HEK293T (cell line): ENCODE measurements around the gene SEMA3B.
A peak's percentile ranks its signal among the peaks of the same experiment; 100 is the strongest.

Experiments used
- CTCF ChIA-PET: fragments of 350-600 bp; formaldehyde crosslinking; extraction: SDS; loops from one replicate; lab custom pipeline; 2021; ENCODE audit warnings: antibody characterized with exemption, inconsistent platforms; lab: Yijun Ruan, JAX
- POLR2A ChIA-PET: fragments of 350-600 bp; formaldehyde crosslinking; extraction: SDS; loops from one replicate; lab custom pipeline; 2020; ENCODE audit warnings: antibody characterized with exemption, inconsistent platforms; lab: Yijun Ruan, JAX
- DNase-seq: peaks from one replicate; pipeline ENCODE4 v3.0.0; 2012; ENCODE audit warnings: mixed read lengths; ENCODE audit errors: extremely low spot score
- ARNT ChIP-seq: fragments of 450-650 bp; IDR thresholded peaks from 2 replicates; pipeline ENCODE4 v1.6.1; 2017; ENCODE audit warnings: mild to moderate bottlenecking
- BHLHE40 ChIP-seq: fragments of 450-650 bp; IDR thresholded peaks from 2 replicates; pipeline ENCODE4 v1.6.1; 2016; ENCODE audit warnings: mild to moderate bottlenecking, moderate library complexity, borderline replicate concordance
- CTBP1 ChIP-seq: fragments of 450-650 bp; IDR thresholded peaks from 2 replicates; pipeline ENCODE4 v1.6.1; 2016; ENCODE audit warnings: borderline replicate concordance
- ELF4 ChIP-seq: fragments of 450-650 bp; IDR thresholded peaks from 2 replicates; pipeline ENCODE4 v1.6.1; 2017; ENCODE audit warnings: antibody characterized with exemption
- FOXA1 ChIP-seq: fragments of 450-650 bp; IDR thresholded peaks from 2 replicates; pipeline ENCODE4 v1.6.1; 2016; ENCODE audit warnings: mild to moderate bottlenecking
- FOXK2 ChIP-seq: fragments of 450-650 bp; IDR thresholded peaks from 2 replicates; pipeline ENCODE4 v1.6.1; 2016; ENCODE audit warnings: mild to moderate bottlenecking
- FOXM1 ChIP-seq: fragments of 450-650 bp; IDR thresholded peaks from 2 replicates; pipeline ENCODE4 v1.6.1; 2017; ENCODE audit warnings: mild to moderate bottlenecking, borderline replicate concordance
- HDGF ChIP-seq: fragments of 450-650 bp; IDR thresholded peaks from 2 replicates; pipeline ENCODE4 v1.6.1; 2017; ENCODE audit warnings: antibody characterized with exemption, borderline replicate concordance
- L3MBTL2 ChIP-seq: fragments of 450-650 bp; conservative IDR thresholded peaks from 2 replicates; pipeline ENCODE4 v1.6.1; 2016; ENCODE audit warnings: mild to moderate bottlenecking
- LEF1 ChIP-seq: fragments of 450-650 bp; IDR thresholded peaks from 2 replicates; pipeline ENCODE4 v1.6.1; 2017; ENCODE audit warnings: mild to moderate bottlenecking, borderline replicate concordance
- NFRKB ChIP-seq: fragments of 450-650 bp; IDR thresholded peaks from 2 replicates; pipeline ENCODE4 v1.6.1; 2016; ENCODE audit warnings: mild to moderate bottlenecking, moderate library complexity
- SP1 ChIP-seq: fragments of 450-650 bp; IDR thresholded peaks from 2 replicates; pipeline ENCODE4 v1.6.1; 2017
- SUZ12 ChIP-seq: fragments of 450-650 bp; IDR thresholded peaks from 2 replicates; pipeline ENCODE4 v1.6.1; 2016; ENCODE audit warnings: mild to moderate bottlenecking
- TARDBP ChIP-seq: fragments of 450-650 bp; IDR thresholded peaks from 2 replicates; pipeline ENCODE4 v1.6.1; 2016
- ZNF384 ChIP-seq: fragments of 450-650 bp; IDR thresholded peaks from 2 replicates; pipeline ENCODE4 v1.6.1; 2016
- TF ChIP-seq, protein P1 (sequence below): fragments of 450-650 bp; IDR thresholded peaks from 2 replicates; pipeline ENCODE4 v1.6.1; 2016

Gene SEMA3B

GRCh38 chr3:50250514-50250913, 18.4 kb upstream of the SEMA3B start:
- no peak for DNase-seq
- CTCF ChIA-PET = interaction anchor here (0.8 to 1.2 kb wide), 3 partner anchors 10 to 18 kb away, joined by 3 to 4 read pairs (median 3); no protein-coding TSS in a partner anchor
- TF ChIP-seq FOXA1 = no peak
- no peak for TF ChIP-seq HDGF
- TF ChIP-seq SUZ12 = no peak
- no peak for TF ChIP-seq NFRKB
- TF ChIP-seq SP1 = no peak
- TF ChIP-seq, protein P1, sequence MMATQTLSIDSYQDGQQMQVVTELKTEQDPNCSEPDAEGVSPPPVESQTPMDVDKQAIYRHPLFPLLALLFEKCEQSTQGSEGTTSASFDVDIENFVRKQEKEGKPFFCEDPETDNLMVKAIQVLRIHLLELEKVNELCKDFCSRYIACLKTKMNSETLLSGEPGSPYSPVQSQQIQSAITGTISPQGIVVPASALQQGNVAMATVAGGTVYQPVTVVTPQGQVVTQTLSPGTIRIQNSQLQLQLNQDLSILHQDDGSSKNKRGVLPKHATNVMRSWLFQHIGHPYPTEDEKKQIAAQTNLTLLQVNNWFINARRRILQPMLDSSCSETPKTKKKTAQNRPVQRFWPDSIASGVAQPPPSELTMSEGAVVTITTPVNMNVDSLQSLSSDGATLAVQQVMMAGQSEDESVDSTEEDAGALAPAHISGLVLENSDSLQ = no peak
- TF ChIP-seq ARNT = no peak
- no peak for TF ChIP-seq FOXK2
- no peak for TF ChIP-seq ZNF384
- TF ChIP-seq CTBP1 = no peak
- TF ChIP-seq BHLHE40 = no peak
- TF ChIP-seq ELF4 = no peak
- TF ChIP-seq FOXM1 = no peak
- TF ChIP-seq LEF1 = no peak
- no peak for TF ChIP-seq TARDBP
- POLR2A ChIA-PET = interaction anchor here (0.9 to 1.2 kb wide), 2 partner anchors 15 to 87 kb away, joined by 3 read pairs; partner anchors contain the start of gene GNAI2

GRCh38 chr3:50251220-50251619, 17.7 kb upstream of the SEMA3B start:
- CTCF ChIA-PET = interaction anchor here (1.2 kb wide), 1 partner anchor 9 kb away, joined by 3 read pairs; no protein-coding TSS in a partner anchor
- DNase-seq = no peak
- TF ChIP-seq HDGF (no peak), FOXM1 (no peak), ARNT (no peak), CTBP1 (no peak), BHLHE40 (no peak), FOXA1 (no peak), SUZ12 (no peak), FOXK2 (no peak), NFRKB (no peak), ZNF384 (no peak), SP1 (no peak), ELF4 (no peak), L3MBTL2 (no peak), TARDBP (no peak), LEF1 (no peak)
- TF ChIP-seq, protein P1 = no peak
- POLR2A ChIA-PET = no interaction called here

DNA sequence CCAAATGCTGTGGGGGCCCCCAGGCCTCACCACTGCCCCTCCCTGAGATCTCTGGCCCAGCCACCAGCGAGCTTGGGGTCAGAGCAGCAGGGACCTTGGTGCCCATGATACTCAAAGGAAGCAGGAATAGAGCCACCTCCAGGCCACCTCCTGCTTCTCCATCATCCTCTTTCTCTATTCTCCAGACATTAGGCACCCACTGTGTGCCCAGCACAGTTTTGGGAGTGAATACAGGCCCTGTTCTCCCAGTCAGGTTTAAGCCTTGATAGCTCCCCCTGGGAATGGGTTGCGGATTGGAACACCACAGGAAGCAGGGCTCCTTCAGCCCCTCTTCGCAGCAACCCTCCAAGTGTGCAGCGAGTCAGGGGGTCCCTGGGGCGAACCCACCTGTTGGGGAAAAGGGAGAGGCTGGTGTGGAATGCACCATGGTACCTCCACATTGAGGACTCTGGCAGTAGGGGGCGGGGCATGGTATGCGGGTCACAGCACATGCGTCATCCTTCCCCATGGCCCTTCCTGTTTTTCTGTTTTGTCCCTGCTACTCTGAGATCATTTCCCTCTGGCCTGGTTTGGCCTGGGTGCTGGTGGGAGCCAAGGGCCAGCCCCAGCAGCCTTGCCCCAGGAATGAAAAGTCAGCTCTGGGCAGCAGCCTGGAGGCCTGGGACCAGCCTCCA, 14.2 kb upstream of the SEMA3B start:
- POLR2A ChIA-PET = interaction anchor here (1.2 to 1.9 kb wide), 4 partner anchors 19 to 27 kb away, joined by 3 to 6 read pairs (median 4); partner anchors contain the start of gene GNAI2
- TF ChIP-seq L3MBTL2 (no peak), LEF1 (no peak), HDGF (no peak), ARNT (no peak), TARDBP (no peak), FOXK2 (no peak), NFRKB (no peak), SUZ12 (no peak), FOXM1 (no peak), SP1 (no peak), ELF4 (no peak), ZNF384 (no peak), BHLHE40 (no peak), CTBP1 (no peak), FOXA1 (no peak)
- TF ChIP-seq, protein P1 = no peak
- no peak for DNase-seq
- CTCF ChIA-PET = interaction anchor here (0.6 to 2.9 kb wide), 3 partner anchors 8 to 68 kb away, joined by 3 to 21 read pairs (median 3); partner anchors contain the start of gene HYAL2

GRCh38 chr3:50255251-50255615, 13.7 kb upstream of the SEMA3B start:
- POLR2A ChIA-PET = interaction anchor here (1.7 to 1.9 kb wide), 2 partner anchors 20 to 22 kb away, joined by 4 to 6 read pairs; partner anchors contain the start of gene GNAI2
- CTCF ChIA-PET = interaction anchor here (1.5 to 2.9 kb wide), 2 partner anchors 9 to 14 kb away, joined by 4 to 21 read pairs; no protein-coding TSS in a partner anchor
- TF ChIP-seq LEF1 = no peak
- TF ChIP-seq ZNF384 = no peak
- no peak for TF ChIP-seq ELF4
- no peak for DNase-seq

- no peak for TF ChIP-seq CTBP1
- ChIA-PET CTCF (interaction anchor here (0.6 to 4.0 kb wide), 9 partner anchors 10 to 99 kb away, joined by 3 to 31 read pairs (median 3); partner anchors contain the start of gene GNAI2), POLR2A (interaction anchor here (1.4 to 1.9 kb wide), 2 partner anchors 11 to 22 kb away, joined by 5 to 6 read pairs; partner anchors contain the start of gene GNAI2)
- peak; percentile 51 for DNase-seq
These were observed 11.7 kb upstream of the SEMA3B start for GRCh38 chr3:50256978-50257890.
